ENCODE results near the gene OXTR.
A peak's percentile ranks its signal among the peaks of the same experiment; 100 is the strongest.

Gene OXTR

DNA sequence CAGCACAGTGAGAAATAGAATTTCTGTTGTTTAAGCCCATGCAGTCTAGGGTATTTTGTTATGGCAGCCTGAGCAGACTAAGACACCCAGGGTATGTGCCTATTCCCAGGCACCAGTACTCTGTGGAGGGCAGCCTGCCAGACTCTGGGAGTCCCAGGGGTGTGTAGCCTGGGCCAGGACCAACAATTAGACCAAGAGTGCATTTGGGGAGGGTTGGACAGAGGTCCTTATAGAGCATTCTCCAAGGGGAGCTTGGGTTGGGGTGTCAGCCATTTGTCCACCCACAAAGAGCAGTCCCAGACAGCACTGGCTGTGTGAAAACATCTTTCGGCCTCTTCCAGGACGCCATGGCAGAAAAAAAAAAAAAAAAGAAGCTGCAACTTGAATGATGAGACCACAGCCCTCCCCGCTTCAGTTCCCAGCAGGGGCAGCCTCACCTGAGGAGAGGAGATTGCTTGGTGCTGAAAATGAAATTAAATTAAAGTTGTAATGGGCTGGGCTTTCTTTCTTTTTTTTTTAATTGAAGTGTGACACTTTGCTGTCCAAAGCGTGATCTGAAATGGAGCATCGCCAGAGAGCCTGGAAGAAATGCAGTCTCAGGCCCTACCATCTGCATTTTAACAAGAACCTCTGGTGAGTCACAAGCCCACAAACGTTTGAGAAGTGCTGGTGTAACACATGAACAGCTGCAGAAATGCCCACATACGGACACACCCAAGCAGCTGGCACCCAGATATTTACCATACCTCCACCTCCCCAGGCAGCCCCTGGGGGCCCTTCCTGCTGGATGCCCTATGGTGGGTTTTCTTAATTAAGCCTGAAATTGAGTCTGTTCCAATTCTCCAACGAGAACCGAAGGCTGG, 57.1 kb downstream of the OXTR start:
- peak; percentile 75 for DNase-seq (ENCODE audit: low read depth)

GRCh38 chr3:8709801-8710507, 59.5 kb downstream of the OXTR start:
- DNase-seq (ENCODE audit: low read depth), result no peak

DNA sequence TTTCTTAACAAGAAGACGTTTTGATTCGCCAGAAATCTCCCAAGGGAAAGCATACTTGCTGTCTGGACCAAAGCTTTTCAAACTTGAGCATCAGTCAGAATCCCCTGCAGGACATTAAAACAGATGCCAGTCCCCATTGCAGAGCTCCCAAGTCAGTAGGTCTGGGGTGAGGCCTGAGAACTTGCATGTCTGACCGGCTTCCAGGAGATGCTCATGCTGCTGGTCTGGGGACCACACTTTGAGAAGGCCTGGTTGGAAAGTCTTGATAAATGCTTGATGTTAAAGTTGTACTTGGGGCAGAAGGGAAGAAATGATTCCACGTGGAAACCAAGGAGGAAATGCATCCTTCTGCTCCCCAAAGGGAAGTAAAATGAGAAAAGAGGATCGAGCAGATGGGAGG, 60.1 kb downstream of the OXTR start:
- no peak for DNase-seq (ENCODE audit: low read depth)

GRCh38 chr3:8705575-8705974, 63.8 kb downstream of the OXTR start:
- no peak for DNase-seq (ENCODE audit: low read depth)

- no peak for DNase-seq (ENCODE audit: low read depth)
These were observed 66.9 kb downstream of the OXTR start for GRCh38 chr3:8702560-8702959.

Data from EH (cell line).